LNCaP clone FGC (cell line): Measurements from ENCODE around the gene INTS3.
A peak's percentile ranks its signal among the peaks of the same experiment; 100 is the strongest.

Experiments used
- DNase-seq: peaks from one replicate; pipeline ENCODE4 v3.0.0-alpha.2; 2011; ENCODE audit warnings: low read depth
- H3K4me3 ChIP-seq: 2 replicates; pipeline ENCODE4 v1.5.1; 2011; ENCODE audit warnings: mild to moderate bottlenecking, low read depth, low read length, control low read depth
- TF ChIP-seq, protein P1 (sequence below): IDR thresholded peaks from 2 replicates; pipeline ENCODE4 v1.5.1; 2012; ENCODE audit warnings: mild to moderate bottlenecking; ENCODE audit not compliant: control insufficient read depth, insufficient read depth; ENCODE audit errors: extremely low read depth

Gene INTS3

DNA sequence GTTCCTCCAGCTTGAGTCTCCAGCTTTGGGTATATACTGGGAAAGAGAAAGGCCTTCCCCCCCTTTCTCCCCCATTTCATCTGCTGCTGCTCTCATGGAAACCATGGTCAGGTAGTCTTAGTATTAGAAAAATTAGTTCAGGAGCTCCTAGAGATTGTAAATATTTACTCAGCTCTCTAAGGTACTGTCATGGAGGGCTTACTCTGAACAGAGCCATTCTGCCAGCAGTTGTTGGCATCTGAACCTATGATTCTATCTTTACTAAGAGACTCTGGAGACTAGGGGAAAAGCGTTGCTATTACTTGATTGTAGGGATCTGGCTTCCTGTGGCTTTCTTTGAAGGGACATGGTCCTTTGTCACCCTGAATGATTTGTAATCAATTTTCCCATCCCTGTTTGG lies 6.1 kb downstream of the INTS3 start:
- DNase-seq = peak; percentile 8
- TF ChIP-seq, protein P1, sequence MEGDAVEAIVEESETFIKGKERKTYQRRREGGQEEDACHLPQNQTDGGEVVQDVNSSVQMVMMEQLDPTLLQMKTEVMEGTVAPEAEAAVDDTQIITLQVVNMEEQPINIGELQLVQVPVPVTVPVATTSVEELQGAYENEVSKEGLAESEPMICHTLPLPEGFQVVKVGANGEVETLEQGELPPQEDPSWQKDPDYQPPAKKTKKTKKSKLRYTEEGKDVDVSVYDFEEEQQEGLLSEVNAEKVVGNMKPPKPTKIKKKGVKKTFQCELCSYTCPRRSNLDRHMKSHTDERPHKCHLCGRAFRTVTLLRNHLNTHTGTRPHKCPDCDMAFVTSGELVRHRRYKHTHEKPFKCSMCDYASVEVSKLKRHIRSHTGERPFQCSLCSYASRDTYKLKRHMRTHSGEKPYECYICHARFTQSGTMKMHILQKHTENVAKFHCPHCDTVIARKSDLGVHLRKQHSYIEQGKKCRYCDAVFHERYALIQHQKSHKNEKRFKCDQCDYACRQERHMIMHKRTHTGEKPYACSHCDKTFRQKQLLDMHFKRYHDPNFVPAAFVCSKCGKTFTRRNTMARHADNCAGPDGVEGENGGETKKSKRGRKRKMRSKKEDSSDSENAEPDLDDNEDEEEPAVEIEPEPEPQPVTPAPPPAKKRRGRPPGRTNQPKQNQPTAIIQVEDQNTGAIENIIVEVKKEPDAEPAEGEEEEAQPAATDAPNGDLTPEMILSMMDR = no peak

DNA sequence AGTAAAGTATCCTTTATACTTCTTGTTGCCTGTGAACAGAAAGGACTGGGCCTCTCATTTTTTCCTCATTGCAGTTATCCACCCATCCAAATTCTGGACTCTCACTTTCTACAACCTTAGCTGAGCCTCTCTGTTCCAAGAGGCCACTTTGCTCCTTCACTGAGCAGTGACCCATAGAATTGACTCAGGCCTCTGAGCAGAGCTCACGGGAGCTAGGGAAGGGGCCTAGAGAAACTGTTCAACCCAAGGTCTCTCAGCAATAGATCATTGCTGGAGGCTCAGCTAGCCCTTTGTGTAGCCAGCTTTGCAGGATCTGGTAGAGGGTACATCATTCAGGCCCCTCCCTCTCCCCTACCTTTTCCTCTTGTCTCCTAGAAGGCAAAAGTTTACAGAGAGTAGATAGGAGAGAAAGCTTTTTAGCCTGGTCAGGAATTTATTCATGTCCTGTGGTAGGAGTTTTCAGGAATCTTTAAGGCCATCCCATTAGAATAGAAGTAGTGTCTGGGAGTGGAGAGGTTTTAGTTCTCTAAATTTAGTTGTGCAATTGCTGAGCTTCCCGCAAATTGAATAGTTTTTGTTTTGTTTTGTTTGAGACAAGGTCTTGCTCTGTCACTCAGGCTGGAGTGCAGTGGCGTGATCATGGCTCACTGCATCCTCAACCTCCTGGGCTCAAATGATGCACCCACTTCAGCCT lies 6.7 kb downstream of the INTS3 start:
- no peak for DNase-seq
- H3K4me3 ChIP-seq = no peak overlapping the region

More for the DNA sequence above, 6.1 kb downstream of the INTS3 start:
- H3K4me3 ChIP-seq = no peak overlapping the region

DNA sequence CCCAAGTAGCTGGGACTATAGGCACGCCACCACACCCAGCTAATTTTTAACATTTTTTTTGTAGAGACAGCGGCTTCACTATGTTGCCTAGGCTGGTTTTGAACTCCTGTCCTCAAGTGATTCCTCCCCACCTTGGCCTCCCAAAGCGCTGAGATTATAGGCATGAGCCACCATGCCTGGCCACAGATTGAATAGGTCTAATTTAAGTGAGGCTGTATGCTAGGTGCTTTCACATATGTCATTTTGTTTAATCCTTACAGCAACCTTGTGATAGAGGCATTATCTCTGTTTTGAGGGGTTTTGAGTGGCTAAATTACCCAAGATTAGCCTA lies 7.2 kb downstream of the INTS3 start:
- no peak overlapping the region for H3K4me3 ChIP-seq
- no peak for DNase-seq
- TF ChIP-seq, protein P1 = no peak

More for the DNA sequence above, 6.7 kb downstream of the INTS3 start:
- TF ChIP-seq, protein P1 = no peak

DNA sequence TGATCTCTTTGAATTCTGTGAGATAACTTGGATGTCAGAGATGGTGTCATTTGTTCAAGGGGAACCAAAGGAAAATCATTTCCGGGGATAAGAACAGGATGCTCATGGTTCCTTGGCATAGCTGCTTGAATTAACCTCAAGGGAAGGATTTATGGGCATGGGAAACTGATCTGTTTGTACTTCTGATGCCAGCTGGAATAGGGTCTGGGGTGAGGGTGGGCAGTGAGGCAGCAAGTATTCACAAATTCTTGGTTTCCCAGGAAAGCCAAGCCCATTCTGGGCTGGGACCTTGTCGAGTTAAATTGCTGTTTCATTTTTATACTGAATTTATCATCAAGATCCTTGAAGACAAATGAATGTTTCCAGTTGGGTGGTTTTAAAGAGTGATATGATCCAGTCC lies 14.1 kb downstream of the INTS3 start:
- TF ChIP-seq, protein P1 = no peak
- no peak overlapping the region for H3K4me3 ChIP-seq
- DNase-seq = no peak

DNA sequence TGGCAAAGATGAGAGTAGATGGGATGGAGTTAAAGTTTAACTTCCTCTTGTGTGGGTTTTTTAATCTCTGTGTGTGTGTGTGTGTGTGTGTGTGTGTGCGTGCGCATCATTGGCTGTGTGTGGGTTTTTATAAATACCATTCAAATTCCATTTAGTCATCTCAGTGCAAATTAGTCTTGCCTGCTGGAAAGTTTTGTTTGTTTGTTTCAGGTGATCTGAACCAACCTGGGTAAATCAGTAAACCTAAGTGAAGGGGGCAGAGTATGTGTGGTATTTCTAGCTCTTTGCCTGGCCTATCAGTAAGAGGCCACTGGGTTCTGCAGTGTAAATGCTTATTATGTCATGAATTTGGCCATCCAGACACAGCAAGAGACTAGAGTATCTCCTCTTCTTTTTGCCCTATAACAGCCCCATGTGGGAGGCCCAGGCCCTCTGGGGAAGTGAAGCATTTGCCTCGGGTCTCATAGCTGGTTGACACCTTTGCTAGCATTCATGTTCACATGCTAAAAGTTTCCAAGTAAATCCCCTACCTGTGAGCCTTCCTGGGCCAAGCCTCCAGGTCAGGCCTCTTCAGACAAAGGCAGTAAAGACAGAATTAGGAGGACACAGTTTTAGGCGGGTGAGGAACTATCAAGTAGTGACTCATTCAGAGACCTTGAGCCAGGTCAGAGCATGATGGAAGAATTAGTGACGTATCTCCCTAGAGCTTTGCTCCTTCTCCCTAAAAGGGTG lies 14.7 kb downstream of the INTS3 start:
- TF ChIP-seq, protein P1 = no peak
- H3K4me3 ChIP-seq = no peak overlapping the region
- no peak for DNase-seq

DNA sequence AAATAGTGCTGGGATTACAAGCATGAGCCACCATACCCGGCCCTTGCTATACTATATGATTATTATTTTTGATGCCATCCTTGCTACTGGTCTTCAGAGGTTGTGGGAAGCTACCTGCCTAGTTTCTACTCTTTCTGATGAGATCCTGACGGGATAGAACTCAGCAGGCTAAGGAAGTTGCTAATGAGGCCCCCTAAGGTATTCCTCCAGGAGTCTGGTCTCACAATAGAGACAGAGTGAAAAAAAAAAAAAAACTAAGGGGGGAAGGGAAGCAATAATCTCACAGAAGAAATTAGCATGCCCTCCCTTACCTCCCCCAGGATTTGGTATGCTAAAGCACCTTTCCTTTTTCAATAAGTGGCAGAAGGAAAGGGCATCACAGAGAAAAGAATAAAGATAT lies 17.6 kb downstream of the INTS3 start:
- no peak overlapping the region for H3K4me3 ChIP-seq
- DNase-seq = no peak
- TF ChIP-seq, protein P1 = no peak

DNA sequence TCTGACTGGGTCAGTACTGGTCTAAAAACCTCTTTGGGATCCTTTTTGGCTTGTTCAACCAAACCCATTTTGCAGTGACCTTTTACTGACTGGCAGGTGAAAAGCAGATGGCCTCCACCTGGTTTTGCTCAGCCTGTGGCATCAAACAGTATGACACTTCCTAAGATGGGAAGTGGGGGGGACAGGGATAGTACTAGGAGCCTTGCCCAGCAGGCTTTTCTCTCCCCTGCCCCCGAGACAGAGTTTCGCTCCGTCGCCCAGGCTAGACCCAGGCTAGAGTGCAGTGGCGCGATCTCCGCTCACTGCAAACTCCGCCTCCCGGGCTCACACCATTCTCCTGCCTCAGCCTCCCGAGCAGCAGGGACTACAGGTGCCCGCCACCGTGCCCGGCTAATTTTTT lies 18.3 kb downstream of the INTS3 start:
- H3K4me3 ChIP-seq = no peak overlapping the region
- TF ChIP-seq, protein P1 = no peak
- DNase-seq = no peak
